GM12891 (cell line): Measurements from ENCODE around the gene CTRB2.
"Not testable (repeated sequence)": the region's sequence is repeated elsewhere in the genome, so short reads cannot be mapped to it uniquely, and the experiment has no call there.

Experiments
- DNase-seq: peaks from one replicate; pipeline ENCODE4 v3.0.0; 2011; ENCODE audit warnings: low spot score; ENCODE audit not compliant: insufficient read length
- FAIRE-seq: peaks from 2 replicates; lab custom pipeline; 2011; peaks lifted over from hg19 to GRCh38; lab: Jason Lieb, UNC
- PAX5 ChIP-seq: IDR thresholded peaks from 2 replicates; pipeline ENCODE4 v1.6.1; 2011; ENCODE audit warnings: low read length, moderate library complexity, mild to moderate bottlenecking; ENCODE audit not compliant: insufficient read depth, severe bottlenecking
- POLR2A ChIP-seq: IDR thresholded peaks from 2 replicates; pipeline ENCODE4 v1.6.1; 2011; ENCODE audit warnings: low read depth, low read length, control low read depth
- POLR2AphosphoS5 ChIP-seq: IDR thresholded peaks from 2 replicates; pipeline ENCODE4 v1.6.1; 2011; ENCODE audit warnings: low read depth, low read length, control low read depth
- POU2F2 ChIP-seq: IDR thresholded peaks from 2 replicates; pipeline ENCODE4 v1.6.1; 2011; ENCODE audit warnings: low read depth, mild to moderate bottlenecking, control low read depth, low read length, moderate library complexity
- SPI1 ChIP-seq: IDR thresholded peaks from 2 replicates; pipeline ENCODE4 v1.6.1; 2011; ENCODE audit warnings: low read depth, low read length, control low read depth
- TAF1 ChIP-seq: IDR thresholded peaks from 2 replicates; pipeline ENCODE4 v1.6.1; 2011; ENCODE audit warnings: low read depth, low read length, control low read depth

CTRB2 gene

GRCh38 chr16:75216576-75216975 lies 9.6 kb upstream of the CTRB2 start:
- FAIRE-seq: no peak
- TF ChIP-seq POLR2AphosphoS5: no peak
- no peak for TF ChIP-seq POLR2A
- TF ChIP-seq POU2F2: no peak
- no peak for TF ChIP-seq SPI1
- TF ChIP-seq TAF1: no peak
- TF ChIP-seq PAX5: no peak
- DNase-seq: no peak

GRCh38 chr16:75216127-75216526 lies 9.2 kb upstream of the CTRB2 start:
- FAIRE-seq: no peak
- no peak for TF ChIP-seq SPI1
- TF ChIP-seq PAX5: no peak
- no peak for TF ChIP-seq POLR2A
- no peak for TF ChIP-seq POLR2AphosphoS5
- no peak for TF ChIP-seq TAF1
- TF ChIP-seq POU2F2: no peak
- no peak for DNase-seq

GRCh38 chr16:75211286-75211685 lies 4.3 kb upstream of the CTRB2 start:
- not testable (repeated sequence) for FAIRE-seq, DNase-seq

- TF ChIP-seq POU2F2 (no peak), TAF1 (no peak), POLR2AphosphoS5 (no peak), POLR2A (no peak), PAX5 (no peak), SPI1 (no peak)
- FAIRE-seq: no peak
- DNase-seq: no peak
These were observed 3.0 kb upstream of the CTRB2 start for GRCh38 chr16:75209944-75210343.

- DNase-seq, FAIRE-seq: not testable (repeated sequence)
These were observed 2.6 kb upstream of the CTRB2 start for GRCh38 chr16:75209514-75209913.

- TF ChIP-seq POU2F2 (no peak), PAX5 (no peak), TAF1 (no peak), POLR2AphosphoS5 (no peak)
- FAIRE-seq (no peak), DNase-seq (no peak)
These were observed 2.0 kb upstream of the CTRB2 start for GRCh38 chr16:75208861-75209505.

- no peak for FAIRE-seq
- TF ChIP-seq TAF1: no peak
- no peak for TF ChIP-seq POLR2AphosphoS5
- TF ChIP-seq SPI1: no peak
- TF ChIP-seq POU2F2: no peak
- TF ChIP-seq PAX5: no peak
- no peak for TF ChIP-seq POLR2A
- DNase-seq: no peak
These were observed 1.4 kb upstream of the CTRB2 start for GRCh38 chr16:75208242-75208825.

- no peak for TF ChIP-seq POLR2A
- no peak for TF ChIP-seq POU2F2
- no peak for TF ChIP-seq PAX5
- no peak for TF ChIP-seq TAF1
- TF ChIP-seq POLR2AphosphoS5: no peak
- no peak for TF ChIP-seq SPI1
- DNase-seq (no peak), FAIRE-seq (no peak)
These were observed 870 bp upstream of the CTRB2 start for GRCh38 chr16:75207831-75208230.

GRCh38 chr16:75205961-75206748 lies 806 bp downstream of the CTRB2 start:
- FAIRE-seq, DNase-seq: not testable (repeated sequence)

- FAIRE-seq, DNase-seq: not testable (repeated sequence)
These were observed 1.5 kb downstream of the CTRB2 start for GRCh38 chr16:75205438-75205837.

- not testable (repeated sequence) for DNase-seq, FAIRE-seq
These were observed 2.1 kb downstream of the CTRB2 start for GRCh38 chr16:75204905-75205304.
